Measurements from ENCODE around the gene SMAD3. TPM values are rescaled to one million over a fixed set of nuclear protein-coding genes. Genes with fewer than 3 reads are reported as not detected.

The SMAD3 gene
- total and polyA plus RNA-seq, 2 of the 4 experiments (the other 2 are of a cell fraction) = 71.0 to 177 TPM

DNA sequence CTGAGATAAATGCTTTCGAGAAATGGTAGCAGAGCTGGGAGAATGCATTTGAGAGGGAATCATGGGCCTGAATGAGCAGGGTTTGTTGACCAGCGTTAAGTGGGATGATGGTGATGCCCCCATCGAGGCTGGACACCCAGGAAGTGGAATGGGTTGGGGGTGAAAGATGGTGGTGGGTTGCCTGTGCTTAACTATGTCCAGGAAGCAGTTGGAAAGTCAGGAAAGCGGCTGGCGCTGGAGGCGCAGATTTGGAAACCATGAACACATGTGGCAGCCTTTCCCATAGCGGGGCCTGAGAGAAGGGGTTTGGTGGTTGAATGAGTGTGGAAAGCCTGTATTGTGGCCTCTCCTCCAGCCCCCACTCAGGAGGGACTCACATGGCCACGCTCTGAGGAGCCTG is 108.4 kb downstream of the SMAD3 start:
- CTCF ChIA-PET = no interaction called here
- no peak overlapping the region for H3K4me2 ChIP-seq (ENCODE audit: low read depth, low read length)
- ATAC-seq (ENCODE audit: low read depth) = no peak
- H2AK5ac ChIP-seq (ENCODE audit: low read depth, low read length) = peak overlapping the region; percentile 59
- peak overlapping the region; percentile 38; the same call in 1 of the 2 replicates for H3K14ac ChIP-seq (replicated peaks; ENCODE audit: low read depth, low read length)
- peaks cover 76% of the 10 kb centered on the region for H3K36me3 ChIP-seq (ENCODE audit: control insufficient read depth, insufficient read depth, low read length)
- peak overlapping the region; percentile 32 to 43; a peak in 3 of 4 replicates for H4K8ac ChIP-seq (ENCODE audit: low read depth in 2 of 2, low read length in 2 of 2)
- peak overlapping the region; percentile 39; the same call in 1 of the 2 replicates for H4K5ac ChIP-seq (ENCODE audit: low read depth, low read length)
- H2BK120ac ChIP-seq (ENCODE audit: low read depth, low read length) = peak overlapping the region; percentile 44; the same call in 1 of the 2 replicates
- H3K4me1 ChIP-seq (ENCODE audit: control insufficient read depth, insufficient read depth, low read length) = peaks cover 70% of the 10 kb centered on the region
- H3K9ac ChIP-seq (ENCODE audit: low read depth, low read length) = no peak overlapping the region
- no peak overlapping the region for H2AFZ ChIP-seq (replicated peaks; ENCODE audit: low read length, poor library complexity)
- dilution Hi-C loops (cut with HindIII; ENCODE audit: low sequenced_read_pairs, unreplicated experiment) (no loop called here), intact Hi-C loops (cut with micrococcal nuclease) (no loop called here), in situ Hi-C loops (cut with MboI; ENCODE audit: low sequenced_read_pairs) (no loop called here)
- peak overlapping the region; percentile 59 for H2AK9ac ChIP-seq (replicated peaks; ENCODE audit: low read depth, low read length, poor library complexity)
- H3K56ac ChIP-seq (ENCODE audit: extremely low read depth, insufficient read depth, low read length) = no peak overlapping the region
- POLR2A ChIA-PET (ENCODE audit: unreplicated experiment) = no interaction called here
- no peak overlapping the region for H2BK20ac ChIP-seq (ENCODE audit: low read depth, low read length)
- no peaks in the 10 kb centered on the region for H3K9me3 ChIP-seq (ENCODE audit: control insufficient read depth, insufficient read depth, low read length)
- H4K20me1 ChIP-seq (ENCODE audit: insufficient read depth, low read length) = peaks cover 9% of the 10 kb centered on the region
- H3K27me3 ChIP-seq (ENCODE audit: control insufficient read depth, insufficient read depth, low read length) = no peaks in the 10 kb centered on the region
- H3K18ac ChIP-seq (ENCODE audit: low read depth, low read length) = peak overlapping the region; percentile 12; the same call in 1 of the 2 replicates
- peaks cover 59% of the 10 kb centered on the region for H3K9me1 ChIP-seq (ENCODE audit: insufficient read depth, low read length)
- H2BK5ac ChIP-seq (ENCODE audit: low read depth, low read length, poor library complexity, severe bottlenecking) = peak overlapping the region; percentile 97
- peak overlapping the region; percentile 33; the same call in 1 of the 2 replicates for H4K91ac ChIP-seq (ENCODE audit: insufficient read depth, low read depth, low read length)
- H3K27ac ChIP-seq (ENCODE audit: insufficient read depth, low read length) = peak overlapping the region; percentile 67
- no peak overlapping the region for H3K4me3 ChIP-seq (ENCODE audit: insufficient read depth, low read depth, low read length)
- H3K4ac ChIP-seq (ENCODE audit: low read depth, low read length) = peak overlapping the region; percentile 71
- no peak overlapping the region for H2BK15ac ChIP-seq (ENCODE audit: low read depth, low read length)
- 100% methylated on average over 3 of the region's 8 CpGs; no CpG with 5 or more reads in 1 of the 2 experiments for WGBS, 2 experiments (ENCODE audit: extremely low coverage in 2 of 2, insufficient read length in 1 of 2)
- TF ChIP-seq FOS (IDR thresholded peaks at IDR 0.05; ENCODE audit: low read depth, low read length) = no peak
- no peak for TF ChIP-seq ELK1 (IDR thresholded peaks at IDR 0.05; ENCODE audit: borderline replicate concordance, low read depth, low read length)
- no peak for TF ChIP-seq MAZ (IDR thresholded peaks at IDR 0.05; ENCODE audit: borderline replicate concordance, low read depth, low read length)
- TF ChIP-seq RFX5 (IDR thresholded peaks at IDR 0.05; ENCODE audit: low read depth, low read length) = no peak
- TF ChIP-seq, protein P1, sequence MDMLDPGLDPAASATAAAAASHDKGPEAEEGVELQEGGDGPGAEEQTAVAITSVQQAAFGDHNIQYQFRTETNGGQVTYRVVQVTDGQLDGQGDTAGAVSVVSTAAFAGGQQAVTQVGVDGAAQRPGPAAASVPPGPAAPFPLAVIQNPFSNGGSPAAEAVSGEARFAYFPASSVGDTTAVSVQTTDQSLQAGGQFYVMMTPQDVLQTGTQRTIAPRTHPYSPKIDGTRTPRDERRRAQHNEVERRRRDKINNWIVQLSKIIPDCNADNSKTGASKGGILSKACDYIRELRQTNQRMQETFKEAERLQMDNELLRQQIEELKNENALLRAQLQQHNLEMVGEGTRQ (IDR thresholded peaks at IDR 0.05; ENCODE audit: low read depth, low read length) = no peak
- TF ChIP-seq BHLHE40 (IDR thresholded peaks at IDR 0.05; ENCODE audit: low read depth, low read length) = no peak
- no peak for TF ChIP-seq MAFK (IDR thresholded peaks at IDR 0.05; ENCODE audit: low read depth, low read length)
- TF ChIP-seq RAD21 (IDR thresholded peaks at IDR 0.05; ENCODE audit: low read length) = no peak
- TF ChIP-seq, protein P2, sequence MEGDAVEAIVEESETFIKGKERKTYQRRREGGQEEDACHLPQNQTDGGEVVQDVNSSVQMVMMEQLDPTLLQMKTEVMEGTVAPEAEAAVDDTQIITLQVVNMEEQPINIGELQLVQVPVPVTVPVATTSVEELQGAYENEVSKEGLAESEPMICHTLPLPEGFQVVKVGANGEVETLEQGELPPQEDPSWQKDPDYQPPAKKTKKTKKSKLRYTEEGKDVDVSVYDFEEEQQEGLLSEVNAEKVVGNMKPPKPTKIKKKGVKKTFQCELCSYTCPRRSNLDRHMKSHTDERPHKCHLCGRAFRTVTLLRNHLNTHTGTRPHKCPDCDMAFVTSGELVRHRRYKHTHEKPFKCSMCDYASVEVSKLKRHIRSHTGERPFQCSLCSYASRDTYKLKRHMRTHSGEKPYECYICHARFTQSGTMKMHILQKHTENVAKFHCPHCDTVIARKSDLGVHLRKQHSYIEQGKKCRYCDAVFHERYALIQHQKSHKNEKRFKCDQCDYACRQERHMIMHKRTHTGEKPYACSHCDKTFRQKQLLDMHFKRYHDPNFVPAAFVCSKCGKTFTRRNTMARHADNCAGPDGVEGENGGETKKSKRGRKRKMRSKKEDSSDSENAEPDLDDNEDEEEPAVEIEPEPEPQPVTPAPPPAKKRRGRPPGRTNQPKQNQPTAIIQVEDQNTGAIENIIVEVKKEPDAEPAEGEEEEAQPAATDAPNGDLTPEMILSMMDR (conservative IDR thresholded peaks at IDR 0.05; ENCODE audit: low read depth, low read length) = no peak
- TF ChIP-seq POLR2A (IDR thresholded peaks at IDR 0.05; ENCODE audit: low read depth, low read length) = no peak
- TF ChIP-seq NFE2L2 (IDR thresholded peaks at IDR 0.05; ENCODE audit: low read depth, low read length) = no peak
- H3K23ac ChIP-seq (ENCODE audit: low read depth, low read length) = peak overlapping the region; percentile 12; the same call in 1 of the 2 replicates
- no TSS peak for BruUV-seq (replicated peaks)
- peaks cover 67 to 94% of the 10 kb centered on the region in 2 experiments for H3K79me1 ChIP-seq (ENCODE audit: low read depth in 1 of 2, low read length in 2 of 2)
- no peak for DNase-seq
